PC-3 (cell line): ENCODE measurements around the gene APOL1.

Source experiments
- EZH2 ChIP-seq: fragments of 300-600 bp; sonication (generic); IDR thresholded peaks from one replicate; pipeline ENCODE4 v1.6.1; 2017; ENCODE audit warnings: antibody characterized with exemption, mild to moderate bottlenecking, low read length; ENCODE audit not compliant: unreplicated experiment
- EZH2phosphoT487 ChIP-seq: fragments of 300-600 bp; sonication (generic); IDR thresholded peaks from 2 replicates; pipeline ENCODE4 v1.6.1; 2018; ENCODE audit warnings: mild to moderate bottlenecking, antibody characterized with exemption, low read length, borderline replicate concordance
- TF ChIP-seq, protein P1 (sequence below): fragments of 300-600 bp; sonication (generic); conservative IDR thresholded peaks from 2 replicates; pipeline ENCODE4 v1.5.1; 2017; ENCODE audit warnings: antibody characterized with exemption, low read depth, mild to moderate bottlenecking, low read length

DNA sequence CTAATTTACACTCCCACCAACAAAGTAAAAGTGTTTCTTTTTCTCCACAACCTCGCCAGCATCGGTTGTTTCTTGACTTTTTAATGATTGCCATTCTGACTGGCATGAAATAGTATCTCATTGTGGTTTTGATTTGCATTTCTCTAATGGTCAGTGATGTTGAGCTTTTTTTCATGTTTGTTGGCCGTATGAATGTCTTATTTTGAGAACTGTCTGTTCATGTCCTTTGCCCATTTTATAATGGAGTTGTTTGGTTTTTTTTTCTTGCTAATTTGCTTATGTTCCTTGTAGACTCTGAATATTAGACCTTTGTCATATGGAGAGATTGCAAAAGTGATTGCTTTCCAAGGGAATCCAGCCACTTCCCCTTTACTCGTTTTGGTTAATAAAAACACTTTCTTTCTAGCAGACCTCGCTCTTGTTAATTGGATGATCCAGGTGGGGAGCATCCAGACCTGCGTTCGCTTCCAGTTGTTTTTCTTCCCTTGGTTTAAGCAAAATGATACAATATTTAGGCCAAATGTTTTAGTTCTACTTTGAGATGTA lies 34.2 kb upstream of the APOL1 start:
- TF ChIP-seq, protein P1, sequence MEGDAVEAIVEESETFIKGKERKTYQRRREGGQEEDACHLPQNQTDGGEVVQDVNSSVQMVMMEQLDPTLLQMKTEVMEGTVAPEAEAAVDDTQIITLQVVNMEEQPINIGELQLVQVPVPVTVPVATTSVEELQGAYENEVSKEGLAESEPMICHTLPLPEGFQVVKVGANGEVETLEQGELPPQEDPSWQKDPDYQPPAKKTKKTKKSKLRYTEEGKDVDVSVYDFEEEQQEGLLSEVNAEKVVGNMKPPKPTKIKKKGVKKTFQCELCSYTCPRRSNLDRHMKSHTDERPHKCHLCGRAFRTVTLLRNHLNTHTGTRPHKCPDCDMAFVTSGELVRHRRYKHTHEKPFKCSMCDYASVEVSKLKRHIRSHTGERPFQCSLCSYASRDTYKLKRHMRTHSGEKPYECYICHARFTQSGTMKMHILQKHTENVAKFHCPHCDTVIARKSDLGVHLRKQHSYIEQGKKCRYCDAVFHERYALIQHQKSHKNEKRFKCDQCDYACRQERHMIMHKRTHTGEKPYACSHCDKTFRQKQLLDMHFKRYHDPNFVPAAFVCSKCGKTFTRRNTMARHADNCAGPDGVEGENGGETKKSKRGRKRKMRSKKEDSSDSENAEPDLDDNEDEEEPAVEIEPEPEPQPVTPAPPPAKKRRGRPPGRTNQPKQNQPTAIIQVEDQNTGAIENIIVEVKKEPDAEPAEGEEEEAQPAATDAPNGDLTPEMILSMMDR: no peak
- TF ChIP-seq EZH2 (no peak), EZH2phosphoT487 (no peak)
